GM21576 (cell line): ENCODE data around the gene WWOX.

ENCODE experiments used
- ATAC-seq: cut with Tn5 transposase; IDR thresholded peaks from one replicate; pipeline ENCODE4 v1.9.1; 2021; ENCODE audit warnings: mild to moderate bottlenecking, moderate library complexity; ENCODE audit not compliant: unreplicated experiment

The WWOX gene

GRCh38 chr16:78485917-78486257, 386.4 kb downstream of the WWOX start:
- no peak for ATAC-seq

GRCh38 chr16:78487471-78487870, 388.0 kb downstream of the WWOX start:
- no peak for ATAC-seq

DNA sequence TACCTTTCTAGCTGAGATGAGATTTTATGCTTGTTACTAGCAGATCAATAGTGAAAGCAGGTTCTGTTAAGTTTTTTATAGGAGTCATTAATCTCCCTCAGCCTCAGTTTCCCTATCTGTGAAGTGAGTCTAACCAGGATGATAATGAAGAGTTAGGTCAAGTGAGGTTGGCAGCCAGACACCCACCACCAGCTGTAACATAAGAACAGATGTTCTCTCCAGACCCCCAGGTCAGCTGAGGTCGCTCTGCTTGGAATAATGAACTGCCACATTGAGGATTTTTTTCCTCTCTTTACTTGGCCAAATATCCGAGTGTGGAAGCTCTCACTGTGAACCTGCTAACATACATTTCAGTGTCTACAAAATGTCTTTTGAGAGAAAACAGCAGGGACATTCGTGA, 389.6 kb downstream of the WWOX start:
- ATAC-seq = no peak

DNA sequence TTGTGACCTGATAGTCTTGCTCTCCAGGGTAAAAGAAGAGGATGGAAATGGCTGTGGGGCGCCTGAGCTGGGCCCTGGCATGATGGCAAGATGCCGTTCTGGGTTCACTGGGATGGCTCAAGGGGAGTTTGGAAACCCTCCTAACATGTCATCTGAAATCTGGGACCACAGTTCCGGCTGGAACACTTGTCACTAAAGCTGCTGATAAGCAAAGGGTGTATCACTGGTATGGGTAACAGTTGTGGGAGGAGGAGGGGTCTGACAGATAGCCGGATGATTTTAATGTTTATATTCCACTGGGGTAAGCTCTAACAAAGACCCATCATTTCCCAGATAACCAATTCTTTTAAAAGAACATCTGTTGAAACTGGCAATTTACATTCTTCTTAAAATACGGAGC, 390.2 kb downstream of the WWOX start:
- ATAC-seq = no peak

DNA sequence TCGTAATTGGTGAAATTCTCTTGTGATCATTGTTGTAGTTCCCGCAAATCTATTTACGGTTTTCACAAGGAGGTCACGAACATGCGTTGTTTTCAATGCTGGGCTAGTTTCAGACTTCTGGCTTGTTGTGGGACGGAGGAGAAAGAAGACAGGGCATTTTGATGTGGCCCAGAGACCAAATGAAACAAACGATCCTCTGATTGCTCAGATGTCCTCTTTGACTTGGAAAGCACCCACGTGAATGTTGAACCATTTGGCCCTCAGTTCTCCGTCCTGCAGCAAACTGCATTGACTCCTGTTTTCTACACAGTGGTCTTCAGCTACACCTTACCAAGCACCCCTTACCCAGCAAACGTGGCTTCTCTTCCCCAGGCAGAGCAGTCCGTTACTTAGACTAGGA, 391.0 kb downstream of the WWOX start:
- no peak for ATAC-seq

GRCh38 chr16:78490847-78491246, 391.4 kb downstream of the WWOX start:
- no peak for ATAC-seq

GRCh38 chr16:78493573-78493972, 394.1 kb downstream of the WWOX start:
- ATAC-seq = no peak

DNA sequence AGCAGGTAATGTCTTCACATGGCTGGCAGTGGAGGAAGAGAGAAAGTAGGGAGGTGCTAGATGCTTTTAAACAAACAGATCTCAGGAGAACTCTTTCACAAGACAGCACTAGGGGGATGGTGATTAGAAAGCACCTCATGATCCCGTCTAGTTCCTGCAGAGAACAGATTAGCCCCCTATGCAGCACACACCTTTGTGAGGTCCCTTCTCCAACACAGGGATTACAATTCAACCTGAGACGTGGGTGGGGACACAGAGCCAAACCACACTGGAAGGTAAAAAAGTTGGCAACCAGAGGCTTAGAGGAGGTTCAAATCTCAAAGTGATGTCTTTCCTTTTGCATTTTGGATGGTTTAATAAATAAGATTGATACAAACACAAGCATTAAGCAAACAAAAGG, 394.7 kb downstream of the WWOX start:
- ATAC-seq = no peak

- no peak for ATAC-seq
These were observed 395.2 kb downstream of the WWOX start for GRCh38 chr16:78494674-78495073.

- ATAC-seq = no peak
These were observed 396.7 kb downstream of the WWOX start for GRCh38 chr16:78496189-78496588.

GRCh38 chr16:78499399-78499798, 399.9 kb downstream of the WWOX start:
- ATAC-seq = no peak

DNA sequence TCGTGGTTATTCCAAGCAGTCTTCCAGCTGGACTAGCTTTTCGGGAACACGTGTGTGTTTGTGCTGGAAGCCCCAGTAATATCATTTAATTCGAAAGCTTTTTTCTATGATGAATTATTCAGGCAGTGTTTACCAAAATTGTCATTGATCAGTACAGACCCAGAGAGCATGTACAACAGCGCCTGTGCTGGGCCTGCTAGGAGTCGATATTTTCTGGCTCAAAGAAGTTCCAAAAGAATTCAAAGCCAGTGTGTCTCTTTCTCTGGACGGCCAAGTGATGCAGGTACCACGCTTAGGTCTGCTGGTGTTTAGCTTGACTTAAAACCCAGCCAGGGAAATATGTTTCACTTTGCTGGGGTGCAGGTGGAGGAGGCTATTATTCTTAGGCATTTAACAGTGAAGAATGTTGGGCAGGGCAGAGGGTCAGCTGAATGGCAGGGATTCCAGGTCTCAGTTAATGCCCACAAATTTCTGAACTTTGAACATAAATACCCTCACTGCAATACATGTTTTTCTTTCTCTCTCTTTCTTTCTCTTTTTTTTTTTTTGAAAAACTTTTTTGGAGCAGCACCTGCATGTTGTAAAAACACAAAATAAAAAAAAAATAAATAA, 401.3 kb downstream of the WWOX start:
- ATAC-seq = no peak

GRCh38 chr16:78501744-78502143, 402.3 kb downstream of the WWOX start:
- no peak for ATAC-seq

- no peak for ATAC-seq
These were observed 403.4 kb downstream of the WWOX start for GRCh38 chr16:78502812-78503350.

DNA sequence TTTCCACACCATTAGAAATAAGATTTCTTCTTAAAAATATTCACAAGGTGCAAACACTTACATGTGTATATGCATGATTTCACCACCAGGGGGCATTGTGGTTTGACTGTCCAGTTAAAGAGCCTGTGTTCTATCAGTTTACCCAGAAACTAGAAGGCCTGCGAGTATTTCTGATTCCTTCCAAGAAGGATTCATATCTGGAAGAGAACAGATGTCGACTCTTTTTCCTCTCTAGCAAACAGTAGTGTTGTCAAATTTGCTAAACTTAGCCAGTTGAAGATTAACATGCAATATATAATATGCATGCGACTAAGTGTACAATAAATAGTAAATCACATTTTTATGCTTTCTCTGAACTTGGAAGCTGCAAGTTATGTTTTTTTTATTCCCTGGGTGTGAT, 404.1 kb downstream of the WWOX start:
- no peak for ATAC-seq

DNA sequence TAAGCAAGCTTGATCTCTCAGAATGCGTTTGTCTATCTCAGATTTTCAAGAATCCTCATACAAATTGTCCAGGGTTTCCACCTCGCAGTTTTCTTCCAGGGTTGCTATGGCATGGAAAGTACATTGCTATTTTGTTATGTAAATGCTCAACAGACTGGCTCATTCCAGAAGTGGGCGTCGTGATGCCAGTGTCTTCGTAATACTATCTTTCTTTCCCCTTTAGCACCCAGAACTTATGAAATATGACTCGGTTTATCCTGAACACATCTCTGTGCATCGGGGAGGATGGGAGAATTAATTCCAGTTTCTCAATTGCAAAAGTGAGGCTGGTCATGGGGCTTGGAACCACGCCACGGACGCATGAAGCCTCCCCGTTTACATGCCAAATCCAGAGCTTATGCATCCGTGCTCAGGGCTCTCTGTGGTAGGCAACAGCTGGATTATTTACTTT, 405.0 kb downstream of the WWOX start:
- ATAC-seq = no peak

GRCh38 chr16:78505036-78505435, 405.6 kb downstream of the WWOX start:
- no peak for ATAC-seq

DNA sequence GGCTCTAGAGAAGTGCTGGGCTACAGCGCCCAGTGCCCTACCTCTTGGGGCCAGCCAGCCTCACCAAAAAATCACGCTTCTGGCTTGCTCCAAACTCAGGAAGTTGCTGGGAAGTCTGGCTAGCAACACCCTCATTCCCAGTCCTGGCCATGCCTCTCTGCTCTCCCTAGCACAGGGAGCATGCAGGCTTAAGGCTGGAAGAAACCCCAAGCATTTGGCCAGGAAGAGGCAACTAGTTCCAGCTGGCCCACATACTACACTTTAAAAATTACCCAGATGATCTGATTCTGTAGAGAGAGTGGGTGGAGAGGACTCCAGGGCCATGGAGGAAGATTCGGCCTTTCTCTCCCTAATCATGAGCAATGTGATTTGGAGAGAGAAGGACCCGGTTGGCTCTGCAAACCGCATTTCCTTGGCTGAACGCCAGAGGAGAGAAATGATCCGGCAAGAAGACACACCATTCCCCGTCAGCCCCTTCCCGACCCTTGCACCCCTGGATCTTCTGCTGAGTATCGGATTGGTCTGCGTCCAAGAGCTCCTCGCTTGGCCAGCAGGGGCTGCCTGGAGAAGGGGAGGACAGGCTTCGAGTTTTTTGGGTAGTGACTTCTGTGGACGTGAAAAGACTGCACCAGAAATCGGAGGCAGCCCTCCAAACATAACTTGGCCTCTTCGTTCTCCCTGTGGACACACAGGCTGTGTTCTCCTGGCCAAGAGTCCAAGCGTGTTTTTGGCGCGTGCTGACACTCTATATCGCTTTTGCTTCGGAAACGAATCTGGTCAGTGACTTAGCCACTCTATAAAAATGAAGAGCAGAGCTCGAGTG, 406.3 kb downstream of the WWOX start:
- ATAC-seq = no peak

GRCh38 chr16:78506367-78507193, 407.1 kb downstream of the WWOX start:
- no peak for ATAC-seq

DNA sequence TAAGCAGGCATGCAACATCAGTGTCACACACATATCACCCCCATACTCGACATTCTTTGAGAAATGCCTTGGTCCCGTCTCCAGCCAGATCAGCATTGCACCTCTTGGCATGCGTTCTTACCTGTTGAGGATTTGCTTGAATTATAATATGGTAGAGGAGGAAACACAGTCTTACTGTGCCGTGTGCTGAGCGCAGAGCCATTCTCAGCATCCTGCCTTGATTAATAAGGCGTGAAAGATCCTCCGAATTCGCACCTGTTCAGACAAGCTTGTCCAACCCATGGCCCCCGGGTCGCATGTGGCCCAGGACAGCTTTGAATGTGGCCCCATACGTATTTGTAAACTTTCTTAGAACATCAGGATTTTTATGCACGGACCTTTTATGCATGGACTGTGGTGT, 408.1 kb downstream of the WWOX start:
- ATAC-seq = no peak

GRCh38 chr16:78509965-78510364, 410.5 kb downstream of the WWOX start:
- no peak for ATAC-seq

DNA sequence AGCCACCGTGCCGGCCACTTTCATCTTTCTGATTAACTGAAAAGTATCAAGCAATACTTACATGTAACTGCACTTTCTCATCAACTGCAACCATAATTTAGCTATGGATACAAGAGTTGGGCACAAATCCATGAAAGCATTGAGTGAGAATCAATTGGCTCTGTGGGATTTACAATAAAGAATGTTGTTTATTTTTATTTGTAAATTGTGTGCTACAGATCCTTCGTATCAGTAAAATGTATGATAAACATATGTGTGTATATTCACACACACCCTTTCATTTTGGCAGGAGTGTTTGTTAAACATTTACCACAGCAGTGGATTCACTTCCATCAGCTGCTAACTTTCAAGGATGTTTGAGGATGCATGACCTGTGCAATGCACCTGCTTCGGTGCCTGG, 411.0 kb downstream of the WWOX start:
- no peak for ATAC-seq
